Measurements from ENCODE around the gene HOMER2. TPM values are rescaled to one million over a fixed set of nuclear protein-coding genes. Genes with fewer than 3 reads are reported as not detected.

HOMER2 gene
- total RNA-seq, 2 experiments from 2014 or later: 5.6 TPM

GRCh38 chr15:82950746-82951370, 1.7 kb downstream of the HOMER2 start:
- DNase-seq (ENCODE audit: low spot score): no peak
- POLR2A ChIA-PET: no interaction called here
- CTCF ChIA-PET (ENCODE audit: unreplicated experiment): no interaction called here
- H4K20me1 ChIP-seq (ENCODE audit: insufficient read depth, low read length): no peaks in the 10 kb centered on the region
- H3K27ac ChIP-seq (ENCODE audit: low read depth, low read length, poor library complexity, severe bottlenecking): no peak overlapping the region
- H3K79me2 ChIP-seq (ENCODE audit: insufficient read depth, low read depth, low read length): no peaks in the 10 kb centered on the region
- intact Hi-C loops (cut with micrococcal nuclease; ENCODE audit: unreplicated experiment): no loop called here
- no peaks in the 10 kb centered on the region for H3K9me2 ChIP-seq (ENCODE audit: insufficient read depth, low read length)
- TF ChIP-seq CTCF (conservative IDR thresholded peaks at IDR 0.05; ENCODE audit: low read length) (no peak), EZH2phosphoT487 (IDR thresholded peaks at IDR 0.05; ENCODE audit: borderline replicate concordance, low read depth, low read length) (no peak)
- no peaks in the 10 kb centered on the region for H3K4me1 ChIP-seq (ENCODE audit: insufficient read depth, low read length, poor library complexity, severe bottlenecking)
- H3K9me3 ChIP-seq (ENCODE audit: low read length): no peaks in the 10 kb centered on the region
- no peaks in the 10 kb centered on the region for H3K36me3 ChIP-seq (ENCODE audit: insufficient read depth, low read length)
- no peak overlapping the region for H2AFZ ChIP-seq (ENCODE audit: low read length)
- H3K4me2 ChIP-seq (ENCODE audit: low read length): no peak overlapping the region
- no TSS peak for BruUV-seq (replicated peaks)
- no peak overlapping the region for H3K4me3 ChIP-seq (ENCODE audit: low read depth, low read length, poor library complexity, severe bottlenecking)

- no peaks in the 10 kb centered on the region for H3K79me2 ChIP-seq (ENCODE audit: insufficient read depth, low read depth, low read length)
- no peaks in the 10 kb centered on the region for H3K9me2 ChIP-seq (ENCODE audit: insufficient read depth, low read length)
- no peaks in the 10 kb centered on the region for H4K20me1 ChIP-seq (ENCODE audit: insufficient read depth, low read length)
- BruUV-seq (replicated peaks): no TSS peak
- no peak overlapping the region for H2AFZ ChIP-seq (ENCODE audit: low read length)
- no peaks in the 10 kb centered on the region for H3K36me3 ChIP-seq (ENCODE audit: insufficient read depth, low read length)
- H3K9me3 ChIP-seq (ENCODE audit: low read length): no peaks in the 10 kb centered on the region
- no peak overlapping the region for H3K4me3 ChIP-seq (ENCODE audit: low read depth, low read length, poor library complexity, severe bottlenecking)
- H3K4me2 ChIP-seq (ENCODE audit: low read length): no peak overlapping the region
- no peak overlapping the region for H3K27ac ChIP-seq (ENCODE audit: low read depth, low read length, poor library complexity, severe bottlenecking)
- no peaks in the 10 kb centered on the region for H3K4me1 ChIP-seq (ENCODE audit: insufficient read depth, low read length, poor library complexity, severe bottlenecking)
- CTCF ChIA-PET (ENCODE audit: unreplicated experiment): no interaction called here
- POLR2A ChIA-PET: no interaction called here
- TF ChIP-seq CTCF (conservative IDR thresholded peaks at IDR 0.05; ENCODE audit: low read length) (no peak), EZH2phosphoT487 (IDR thresholded peaks at IDR 0.05; ENCODE audit: borderline replicate concordance, low read depth, low read length) (no peak)
- intact Hi-C loops (cut with micrococcal nuclease; ENCODE audit: unreplicated experiment): no loop called here
- DNase-seq (ENCODE audit: low spot score): no peak
Observed at GRCh38 chr15:82950295-82950694, 2.2 kb downstream of the HOMER2 start.

- Histone ChIP-seq H3K4me1 (ENCODE audit: insufficient read depth, low read length, poor library complexity, severe bottlenecking) (no peaks in the 10 kb centered on the region), H4K20me1 (ENCODE audit: insufficient read depth, low read length) (no peaks in the 10 kb centered on the region; the same call in 1 of the 2 replicates), H3K27ac (ENCODE audit: low read depth, low read length, poor library complexity, severe bottlenecking) (no peak overlapping the region), H3K4me3 (ENCODE audit: low read depth, low read length, poor library complexity, severe bottlenecking) (no peak overlapping the region), H3K79me2 (ENCODE audit: insufficient read depth, low read depth, low read length) (no peaks in the 10 kb centered on the region), H2AFZ (ENCODE audit: low read length) (no peak overlapping the region), H3K4me2 (ENCODE audit: low read length) (no peak overlapping the region), H3K9me3 (ENCODE audit: low read length) (no peaks in the 10 kb centered on the region), H3K36me3 (ENCODE audit: insufficient read depth, low read length) (no peaks in the 10 kb centered on the region), H3K9me2 (ENCODE audit: insufficient read depth, low read length) (no peaks in the 10 kb centered on the region)
- CTCF ChIA-PET (ENCODE audit: unreplicated experiment): no interaction called here
- intact Hi-C loops (cut with micrococcal nuclease; ENCODE audit: unreplicated experiment): no loop called here
- BruUV-seq (replicated peaks): no TSS peak
- TF ChIP-seq CTCF (conservative IDR thresholded peaks at IDR 0.05; ENCODE audit: low read length) (no peak), EZH2phosphoT487 (IDR thresholded peaks at IDR 0.05; ENCODE audit: borderline replicate concordance, low read depth, low read length) (no peak)
- POLR2A ChIA-PET: no interaction called here
- DNase-seq (ENCODE audit: low spot score): no peak
Observed at GRCh38 chr15:82946155-82946701, 6.3 kb downstream of the HOMER2 start.
